CD14-positive monocyte (primary cell): ENCODE data around the gene ATG10. TPM values are rescaled to one million over a fixed set of nuclear protein-coding genes. Genes with fewer than 3 reads are reported as not detected.

ENCODE experiments used
- DNase-seq, 3 donors: peaks; one replicate each; pipeline ENCODE4 v3.0.0-alpha.2; 2011 to 2022
- H2AFZ ChIP-seq: 2 replicates; pipeline ENCODE4 v1.6.0; 2012; ENCODE audit warnings: mild to moderate bottlenecking, low read depth, low read length, inconsistent platforms; ENCODE audit not compliant: insufficient read depth, poor library complexity, severe bottlenecking
- H3K27ac ChIP-seq, 2 donors: 1 replicate in 1 of 2; 2 replicates in 1 of 2; pipeline ENCODE4 v1.5.1; 2012 to 2013; ENCODE audit warnings: low read length in 2 of 2, control low read depth in 1 of 2, inconsistent platforms in 1 of 2, low read depth in 1 of 2, mild to moderate bottlenecking in 1 of 2
- H3K27me3 ChIP-seq, 2 donors: one replicate each; pipeline versions ENCODE4 v1.6.0 to v1.6.1; 2011 to 2013; ENCODE audit warnings: low read length in 2 of 2; ENCODE audit not compliant: control insufficient read depth in 2 of 2, insufficient read depth in 2 of 2
- H3K36me3 ChIP-seq, 2 donors: replicated peaks in 1 of 2; 1 replicate in 1 of 2; 2 replicates in 1 of 2; pipeline versions ENCODE4 v1.5.1 to v1.6.1; 2012 to 2013; ENCODE audit warnings: low read length in 2 of 2, control low read depth in 1 of 2, inconsistent platforms in 1 of 2, mild to moderate bottlenecking in 1 of 2; ENCODE audit not compliant: insufficient read depth in 2 of 2, control insufficient read depth in 1 of 2
- H3K4me1 ChIP-seq, 2 donors: 1 replicate in 1 of 2; 2 replicates in 1 of 2; pipeline versions ENCODE4 v1.5.1 to v1.6.1; 2012 to 2013; ENCODE audit warnings: low read length in 2 of 2, control low read depth in 1 of 2, inconsistent platforms in 1 of 2, mild to moderate bottlenecking in 1 of 2, moderate library complexity in 1 of 2; ENCODE audit not compliant: insufficient read depth in 2 of 2, control insufficient read depth in 1 of 2
- H3K4me2 ChIP-seq: replicated peaks from 2 replicates; pipeline ENCODE3; 2012; ENCODE audit warnings: low read length, moderate library complexity, mild to moderate bottlenecking; ENCODE audit not compliant: poor library complexity, severe bottlenecking; ENCODE audit errors: extremely low read depth
- H3K4me3 ChIP-seq, 3 experiments: fragments of 200-600 bp in 1 of 3; sonication (generic) in 1 of 3; replicated peaks in 1 of 3; 1 replicate in 2 of 3; 2 replicates in 1 of 3; pipeline ENCODE4 v1.5.1; 2011 to 2013; ENCODE audit warnings: low read length in 3 of 3, mild to moderate bottlenecking in 3 of 3, control low read depth in 2 of 3, low read depth in 2 of 3, inconsistent platforms in 1 of 3, moderate library complexity in 1 of 3
- H3K79me2 ChIP-seq: 2 replicates; pipeline ENCODE4 v1.6.0; 2012; ENCODE audit warnings: mild to moderate bottlenecking, control low read depth, inconsistent platforms, low read length, moderate library complexity; ENCODE audit not compliant: insufficient read depth
- H3K9ac ChIP-seq: 2 replicates; pipeline ENCODE4 v1.6.0; 2017; ENCODE audit warnings: low read length, mild to moderate bottlenecking; ENCODE audit not compliant: insufficient read depth, poor library complexity, severe bottlenecking
- H3K9me3 ChIP-seq, 2 donors: replicated peaks in 1 of 2; 1 replicate in 1 of 2; 2 replicates in 1 of 2; pipeline versions ENCODE4 v1.5.1 to v1.6.1; 2012 to 2013; ENCODE audit warnings: low read length in 2 of 2, control low read depth in 1 of 2; ENCODE audit not compliant: control insufficient read depth in 1 of 2, insufficient read depth in 1 of 2
- H4K20me1 ChIP-seq: 2 replicates; pipeline ENCODE4 v1.6.0; 2012; ENCODE audit warnings: mild to moderate bottlenecking, low read length, control low read depth, moderate library complexity; ENCODE audit not compliant: insufficient read depth
- H3K27ac Mint-ChIP-seq, 7 donors: one replicate each; pipeline ENCODE4 v1.8.0; 2020; ENCODE audit warnings: mild to moderate bottlenecking in 7 of 7, mixed read lengths in 7 of 7, moderate library complexity in 6 of 7, inconsistent platforms in 2 of 7
- H3K27me3 Mint-ChIP-seq, 3 donors: one replicate each; pipeline ENCODE4 v1.8.0; 2021 to 2022; ENCODE audit warnings: low read depth in 3 of 3, mild to moderate bottlenecking in 3 of 3, mixed read lengths in 3 of 3, moderate library complexity in 3 of 3, inconsistent platforms in 1 of 3
- H3K36me3 Mint-ChIP-seq, 2 donors: one replicate each; pipeline ENCODE4 v1.8.0; 2020; ENCODE audit warnings: mixed read lengths in 2 of 2, inconsistent platforms in 1 of 2, mild to moderate bottlenecking in 1 of 2
- H3K4me1 Mint-ChIP-seq: one replicate; pipeline ENCODE4 v1.8.0; 2020; ENCODE audit warnings: mild to moderate bottlenecking, mixed read lengths
- H3K4me3 Mint-ChIP-seq, 2 donors: one replicate each; pipeline ENCODE4 v1.8.0; 2020; ENCODE audit warnings: mild to moderate bottlenecking in 2 of 2, mixed read lengths in 2 of 2, moderate library complexity in 1 of 2
- H3K9me3 Mint-ChIP-seq, 7 donors: one replicate each; pipeline ENCODE4 v1.8.0; 2020 to 2022; ENCODE audit warnings: mixed read lengths in 7 of 7, mild to moderate bottlenecking in 6 of 7, moderate library complexity in 6 of 7, inconsistent platforms in 2 of 7
- WGBS: methylation state at CpG from one replicate; pipeline ENCODE4 v1.1.5; 2013; ENCODE audit warnings: missing lambda C conversion rate; ENCODE audit not compliant: insufficient coverage; 5-methylcytosine and 5-hydroxymethylcytosine counted together
- intact Hi-C, 2 donors: fragments of 100-400 bp; cut with micrococcal nuclease; formaldehyde crosslinking; loops; one replicate each; pipeline versions ENCODE4 v1.15.0 to v1.15.1; 2023
- polyA plus RNA-seq, 3 donors: library from polyadenylated mRNA; depleted of rRNA in 1 of 3; unstranded in 2 of 3; stranded (reverse) in 1 of 3; fragments of 300-500 nt in 2 of 3; fragments of >200 nt in 1 of 3; fragmentation: Illumina TruSeq in 2 of 3; gene quantifications; 1 replicate in 2 of 3; 2 replicates in 1 of 3; pipeline ENCODE4 v1.2.3, GENCODE V29; 2012 to 2021
- TF ChIP-seq, protein P1 (sequence below): fragments of 200-600 bp; IDR thresholded peaks from one replicate; pipeline ENCODE4 v1.8.0; 2022; ENCODE audit warnings: antibody characterized with exemption, mild to moderate bottlenecking

Gene ATG10
- polyA plus RNA-seq, 3 donors = 2.1 to 7.9 (median 5.6) TPM

- TF ChIP-seq, protein P1, sequence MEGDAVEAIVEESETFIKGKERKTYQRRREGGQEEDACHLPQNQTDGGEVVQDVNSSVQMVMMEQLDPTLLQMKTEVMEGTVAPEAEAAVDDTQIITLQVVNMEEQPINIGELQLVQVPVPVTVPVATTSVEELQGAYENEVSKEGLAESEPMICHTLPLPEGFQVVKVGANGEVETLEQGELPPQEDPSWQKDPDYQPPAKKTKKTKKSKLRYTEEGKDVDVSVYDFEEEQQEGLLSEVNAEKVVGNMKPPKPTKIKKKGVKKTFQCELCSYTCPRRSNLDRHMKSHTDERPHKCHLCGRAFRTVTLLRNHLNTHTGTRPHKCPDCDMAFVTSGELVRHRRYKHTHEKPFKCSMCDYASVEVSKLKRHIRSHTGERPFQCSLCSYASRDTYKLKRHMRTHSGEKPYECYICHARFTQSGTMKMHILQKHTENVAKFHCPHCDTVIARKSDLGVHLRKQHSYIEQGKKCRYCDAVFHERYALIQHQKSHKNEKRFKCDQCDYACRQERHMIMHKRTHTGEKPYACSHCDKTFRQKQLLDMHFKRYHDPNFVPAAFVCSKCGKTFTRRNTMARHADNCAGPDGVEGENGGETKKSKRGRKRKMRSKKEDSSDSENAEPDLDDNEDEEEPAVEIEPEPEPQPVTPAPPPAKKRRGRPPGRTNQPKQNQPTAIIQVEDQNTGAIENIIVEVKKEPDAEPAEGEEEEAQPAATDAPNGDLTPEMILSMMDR = no peak
- 0% methylated on average over 1 of the region's 1 CpG for WGBS
Measured at GRCh38 chr5:82018462-82018861, 46.6 kb downstream of the ATG10 start.

GRCh38 chr5:82019342-82020138 is 47.7 kb downstream of the ATG10 start:
- Mint-ChIP-seq H3K27me3 (no peaks in the 10 kb centered on the region), H3K27ac (no peak overlapping the region), H3K9me3 (peaks cover 0 to 11% (median 8%) of the 10 kb centered on the region in 7 donors), H3K4me1 (peaks cover 20% of the 10 kb centered on the region), H3K4me3 (no peak overlapping the region), H3K36me3 (peaks cover 4 to 7% of the 10 kb centered on the region in 2 donors)
- H3K9ac ChIP-seq = no peak overlapping the region
- DNase-seq = peak in 1 of 3 donors; percentile 3
- H3K9me3 ChIP-seq = no peaks in the 10 kb centered on the region
- H3K27ac ChIP-seq = no peak overlapping the region
- peaks cover 5 to 7% of the 10 kb centered on the region in 2 donors for H3K4me1 ChIP-seq
- TF ChIP-seq, protein P1 = no peak
- no peaks in the 10 kb centered on the region for H3K79me2 ChIP-seq
- intact Hi-C loops = no loop called here
- H3K27me3 ChIP-seq = no peaks in the 10 kb centered on the region
- WGBS = 0% methylated on average over 3 of the region's 5 CpGs
- no peaks in the 10 kb centered on the region for H3K36me3 ChIP-seq
- no peak overlapping the region for H3K4me2 ChIP-seq
- H2AFZ ChIP-seq = no peak overlapping the region
- H3K4me3 ChIP-seq = no peak overlapping the region
- no peaks in the 10 kb centered on the region for H4K20me1 ChIP-seq

More at GRCh38 chr5:82018462-82018861, 46.6 kb downstream of the ATG10 start:
- no peak overlapping the region for H2AFZ ChIP-seq
- H3K27ac Mint-ChIP-seq = peak overlapping the region in 5 of 7 donors; percentile 0 to 85 (median 34)
- H3K36me3 ChIP-seq = no peaks in the 10 kb centered on the region
- H4K20me1 ChIP-seq = no peaks in the 10 kb centered on the region
- no peaks in the 10 kb centered on the region for H3K9me3 ChIP-seq
- H3K27ac ChIP-seq = peak overlapping the region in 1 of 2 donors; percentile 30
- no peaks in the 10 kb centered on the region for H3K27me3 Mint-ChIP-seq
- no peak overlapping the region for H3K4me3 Mint-ChIP-seq
- no peaks in the 10 kb centered on the region for H3K79me2 ChIP-seq
- no peak overlapping the region for H3K4me2 ChIP-seq
- peaks cover 4 to 12% of the 10 kb centered on the region in 2 donors for H3K36me3 Mint-ChIP-seq
- H3K4me1 ChIP-seq = peaks cover 5 to 7% of the 10 kb centered on the region in 2 donors
- no peak overlapping the region for H3K4me3 ChIP-seq
- H3K9ac ChIP-seq = peak overlapping the region; percentile 15
- peaks cover 20% of the 10 kb centered on the region for H3K4me1 Mint-ChIP-seq
- H3K27me3 ChIP-seq = no peaks in the 10 kb centered on the region
- intact Hi-C loops = no loop called here
- H3K9me3 Mint-ChIP-seq = peaks cover 0 to 16% (median 10%) of the 10 kb centered on the region in 7 donors
- peak; percentile 13 to 18 (median 15) for DNase-seq
